Gastrocnemius medialis (tissue), 4 donors: ENCODE data around the gene GPR161. TPM values are rescaled to one million over a fixed set of nuclear protein-coding genes. Genes with fewer than 3 reads are reported as not detected.

ENCODE experiments used
- ATAC-seq, 2 donors: fragments of 150-250 bp; one replicate each; pipeline ENCODE4 v1.9.1; 2016
- DNase-seq, 2 donors: peaks; one replicate each; pipeline ENCODE4 v3.0.0-alpha.2; 2019
- H3K27ac ChIP-seq, 4 donors: fragments of 200-600 bp; sonication (generic); 1 replicate in 1 of 4; 2 replicates in 3 of 4; pipeline ENCODE4 v1.5.1; 2016 to 2018; ENCODE audit warnings: mild to moderate bottlenecking in 2 of 4, moderate library complexity in 1 of 4
- H3K27me3 ChIP-seq, 3 donors: fragments of 200-600 bp; sonication (generic) in 2 of 3; 1 replicate in 1 of 3; 2 replicates in 2 of 3; pipeline versions ENCODE4 v1.5.1 to v1.6.0; 2016 to 2019; ENCODE audit warnings: mild to moderate bottlenecking in 1 of 3, moderate library complexity in 1 of 3
- H3K36me3 ChIP-seq, 2 donors: fragments of 200-600 bp; sonication (generic) in 1 of 2; one replicate each; pipeline ENCODE4 v1.5.1; 2017 to 2018
- H3K4me1 ChIP-seq, 2 donors: fragments of 200-600 bp; sonication (generic) in 1 of 2; one replicate each; pipeline ENCODE4 v1.5.1; 2016 to 2017; ENCODE audit warnings: mild to moderate bottlenecking in 2 of 2
- H3K4me3 ChIP-seq, 4 donors: fragments of 200-600 bp; sonication (generic) in 3 of 4; 1 replicate in 1 of 4; 2 replicates in 3 of 4; pipeline ENCODE4 v1.5.1; 2016 to 2019; ENCODE audit warnings: mild to moderate bottlenecking in 2 of 4
- H3K9me3 ChIP-seq, 3 donors: fragments of 200-600 bp; sonication (generic) in 2 of 3; 1 replicate in 1 of 3; 2 replicates in 2 of 3; pipeline ENCODE4 v1.5.1; 2016 to 2019
- CTCF ChIP-seq, 5 experiments: fragments of 450-650 bp in 3 of 5; fragments of 200-600 bp in 2 of 5; sonication (generic) in 2 of 5; IDR thresholded peaks in 4 of 5; conservative IDR thresholded peaks in 1 of 5; 1 replicate in 4 of 5; 2 replicates in 1 of 5; pipeline ENCODE4 v1.5.1; 2016 to 2019; ENCODE audit warnings: antibody characterized with exemption in 5 of 5, mild to moderate bottlenecking in 3 of 5, moderate library complexity in 3 of 5
- POLR2A ChIP-seq, 2 donors: fragments of 450-650 bp; IDR thresholded peaks; one replicate each; pipeline ENCODE4 v1.6.1; 2017; ENCODE audit warnings: antibody characterized with exemption in 2 of 2, mild to moderate bottlenecking in 2 of 2, moderate library complexity in 2 of 2
- in situ Hi-C, 4 donors: fragments of 200-750 bp; cut with MboI; loops; one replicate each; pipeline versions ENCODE4 v1.15.0 to v1.8.0; 2017; ENCODE audit warnings: low sequenced_read_pairs in 4 of 4
- intact Hi-C: fragments of 100-400 bp; cut with DNase I; formaldehyde crosslinking; loops from one replicate; pipeline ENCODE4 v1.15.1; 2023; ENCODE audit warnings: low total_unique reads
- total RNA-seq, 4 donors: library from RNA; depleted of rRNA; stranded (reverse); fragments of >200 nt; gene quantifications; one replicate each; pipeline versions ENCODE4 v1.1.0 to v1.2.3, GENCODE V29; 2016

The GPR161 gene
- total RNA-seq, 4 donors from 2014 or later: 0.31 to 1.0 (median 0.86) TPM

DNA sequence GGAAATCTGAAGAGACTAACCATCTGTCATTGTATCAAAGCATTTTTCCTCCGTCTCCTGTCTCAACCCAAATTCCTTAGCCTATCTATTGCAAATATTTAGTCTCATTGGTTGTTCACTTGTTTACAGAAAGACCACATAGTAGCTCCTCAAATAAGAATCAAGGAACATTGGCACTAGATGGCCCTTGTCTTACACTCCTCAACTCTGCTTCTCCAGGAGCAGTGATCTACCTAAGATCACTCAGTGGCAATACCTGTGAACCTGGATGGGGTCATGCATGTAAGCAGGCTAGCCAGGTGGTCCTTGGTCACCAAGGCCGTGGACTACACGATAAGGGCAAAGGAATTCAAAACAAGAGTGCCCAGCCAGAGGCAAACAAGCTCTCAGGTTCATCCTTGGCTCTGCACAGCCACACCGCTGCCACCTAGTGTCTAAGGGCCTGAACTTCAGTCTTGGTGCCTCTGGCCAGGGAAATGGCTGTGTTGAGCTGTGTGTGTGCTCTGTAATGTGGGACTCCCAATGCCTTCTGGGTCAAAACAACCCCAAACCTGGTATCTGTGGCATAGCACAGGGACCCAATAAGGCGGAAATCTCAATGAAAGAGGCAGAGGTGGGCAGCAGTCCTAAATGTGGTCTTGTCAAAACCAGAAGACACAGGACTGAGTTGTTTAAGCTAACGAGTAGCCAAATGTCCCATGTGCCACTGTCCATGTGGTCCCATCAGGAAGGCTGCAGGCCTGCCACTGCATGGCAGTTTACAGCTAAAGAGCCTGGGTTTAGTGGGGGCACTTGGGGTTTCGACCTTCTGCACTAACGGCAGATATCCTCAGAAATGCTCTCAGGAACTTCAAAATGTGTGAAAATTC, 54.5 kb downstream of the GPR161 start:
- peak; percentile 64 to 80 for ATAC-seq
- intact Hi-C loops: loop anchor here (2.0 to 5.0 kb wide), 5 partner anchors 145 to 360 kb away; partner anchors contain the start of genes DCAF6, MPC2 and MPZL1
- TF ChIP-seq POLR2A (IDR thresholded peaks at IDR 0.05) (no peak), CTCF (IDR thresholded peaks at IDR 0.05 in 4 of 5, conservative IDR thresholded peaks at IDR 0.05 in 1 of 5) (peak; percentile 72 to 89 (median 83))
- peaks cover 17 to 19% of the 10 kb centered on the region in 2 donors for H3K4me1 ChIP-seq
- H3K27ac ChIP-seq: peak overlapping the region; percentile 51 to 70 (median 60)
- peak; percentile 55 to 69 for DNase-seq
- in situ Hi-C loops: loop anchor here in 1 of 4 donors (25.0 kb wide), 1 partner anchor 270 kb away; no protein-coding TSS in a partner anchor
- peaks cover 0 to 11% of the 10 kb centered on the region in 2 donors for H3K36me3 ChIP-seq
- no peak overlapping the region for H3K4me3 ChIP-seq
- no peaks in the 10 kb centered on the region for H3K9me3 ChIP-seq
- H3K27me3 ChIP-seq: no peaks in the 10 kb centered on the region

DNA sequence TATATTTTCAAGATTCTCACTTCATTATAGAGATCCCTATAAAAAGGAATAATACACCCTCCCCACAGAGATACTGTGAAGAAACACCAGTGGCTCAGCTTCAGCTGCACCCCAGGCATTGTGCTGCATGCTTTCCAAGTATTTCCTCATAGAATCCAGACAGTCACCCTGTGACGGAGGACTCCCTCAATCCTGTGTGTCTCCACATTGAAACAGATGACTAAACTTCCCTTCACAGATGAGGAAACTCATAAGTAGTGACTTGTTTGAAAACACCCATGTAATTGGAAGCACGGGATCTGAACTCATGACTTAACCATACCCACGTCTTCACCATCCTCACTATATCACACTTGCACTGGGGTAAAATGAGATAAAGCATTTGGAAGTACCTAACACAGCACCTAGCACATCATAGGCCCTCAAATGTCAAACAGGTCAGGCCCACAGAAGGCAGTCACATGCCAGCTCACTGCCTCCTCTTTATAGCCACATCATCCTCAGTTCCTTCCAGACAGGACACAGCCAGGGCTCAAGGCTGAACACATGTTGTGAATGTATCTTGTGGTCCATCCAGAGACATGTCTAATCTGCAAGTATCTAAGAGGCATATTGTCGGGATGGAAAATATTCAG, 55.2 kb downstream of the GPR161 start:
- Histone ChIP-seq H3K27me3 (no peaks in the 10 kb centered on the region), H3K36me3 (peaks cover 0 to 18% of the 10 kb centered on the region in 2 donors), H3K4me3 (no peak overlapping the region), H3K9me3 (no peaks in the 10 kb centered on the region), H3K27ac (peak overlapping the region; percentile 51 to 70 (median 60)), H3K4me1 (peaks cover 17 to 19% of the 10 kb centered on the region in 2 donors)
- intact Hi-C loops: loop anchor here (2.0 to 5.0 kb wide), 5 partner anchors 145 to 359 kb away; partner anchors contain the start of genes DCAF6, MPC2 and MPZL1
- DNase-seq (peak in 1 of 2 donors; percentile 51), ATAC-seq (peak; percentile 32 to 41)
- in situ Hi-C loops: loop anchor here in 1 of 4 donors (25.0 kb wide), 1 partner anchor 269 kb away; no protein-coding TSS in a partner anchor
- TF ChIP-seq POLR2A (IDR thresholded peaks at IDR 0.05) (no peak), CTCF (IDR thresholded peaks at IDR 0.05 in 4 of 5, conservative IDR thresholded peaks at IDR 0.05 in 1 of 5) (no peak)

- ATAC-seq (no peak), DNase-seq (no peak)
- H3K27me3 ChIP-seq: no peaks in the 10 kb centered on the region
- no peaks in the 10 kb centered on the region for H3K9me3 ChIP-seq
- in situ Hi-C loops (loop anchor here in 1 of 4 donors (25.0 kb wide), 1 partner anchor 267 kb away; no protein-coding TSS in a partner anchor), intact Hi-C loops (loop anchor here (5.0 kb wide), 4 partner anchors 157 to 357 kb away; partner anchors contain the start of gene MPZL1)
- peaks cover 0 to 31% of the 10 kb centered on the region in 2 donors for H3K36me3 ChIP-seq
- H3K4me1 ChIP-seq: peaks cover 10 to 14% of the 10 kb centered on the region in 2 donors
- TF ChIP-seq POLR2A (IDR thresholded peaks at IDR 0.05) (no peak), CTCF (IDR thresholded peaks at IDR 0.05 in 4 of 5, conservative IDR thresholded peaks at IDR 0.05 in 1 of 5) (no peak)
- H3K27ac ChIP-seq: peak overlapping the region in 3 of 4 donors; percentile 32 to 70 (median 48)
- H3K4me3 ChIP-seq: no peak overlapping the region
Measured at GRCh38 chr1:168079761-168080160, 57.0 kb downstream of the GPR161 start.

DNA sequence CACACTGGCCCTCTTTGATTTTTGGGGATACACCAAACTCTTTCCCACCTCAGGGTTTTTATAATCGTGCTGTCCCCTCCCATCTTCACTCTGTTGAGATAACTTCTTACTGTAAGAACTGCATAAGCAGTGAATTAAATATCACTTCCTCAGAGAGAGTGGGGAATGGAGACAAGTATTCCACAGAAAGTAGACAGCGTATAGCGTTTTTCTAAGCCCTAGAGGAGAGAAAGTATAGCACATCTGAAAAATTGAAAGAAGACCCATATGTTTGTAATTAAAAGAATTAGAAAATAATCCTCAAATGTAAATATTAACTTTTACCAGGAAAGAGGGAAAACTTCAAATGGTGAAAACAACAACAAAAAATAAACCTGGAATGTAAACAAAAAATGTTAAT, 67.3 kb downstream of the GPR161 start:
- intact Hi-C loops: no loop called here
- in situ Hi-C loops: no loop called here
- Histone ChIP-seq H3K36me3 (peaks cover 3 to 92% of the 10 kb centered on the region in 2 donors), H3K4me3 (no peak overlapping the region), H3K9me3 (no peaks in the 10 kb centered on the region), H3K27me3 (no peaks in the 10 kb centered on the region), H3K4me1 (no peaks in the 10 kb centered on the region), H3K27ac (no peak overlapping the region)
- DNase-seq (no peak), ATAC-seq (no peak)
- no peak for TF ChIP-seq POLR2A (IDR thresholded peaks at IDR 0.05)
- TF ChIP-seq CTCF (IDR thresholded peaks at IDR 0.05 in 4 of 5, conservative IDR thresholded peaks at IDR 0.05 in 1 of 5): no peak
